HEK293 (cell line): ENCODE results near the gene ILKAP.

ENCODE experiments used
- CTCF ChIA-PET: fragments of 350-600 bp; formaldehyde crosslinking; extraction: SDS; loops from one replicate; lab custom pipeline; 2021; ENCODE audit warnings: antibody characterized with exemption; lab: Yijun Ruan, JAX
- POLR2A ChIA-PET: fragments of 300-600 bp; formaldehyde crosslinking; extraction: SDS; loops from one replicate; lab custom pipeline; 2020; ENCODE audit warnings: antibody characterized with exemption, inconsistent platforms; lab: Yijun Ruan, JAX
- H3K27ac ChIP-seq: fragments of 200-500 bp; sonication (Bioruptor generic); 2 replicates; pipeline ENCODE4 v1.5.1; 2014; ENCODE audit warnings: low read depth, low read length, control low read depth, inconsistent platforms; ENCODE audit errors: extremely low read depth
- H3K36me3 ChIP-seq, 2 experiments: fragments of 200-500 bp in 1 of 2; sonication (Bioruptor generic) in 1 of 2; 1 replicate in 1 of 2; 2 replicates in 1 of 2; pipeline ENCODE4 v1.5.1; 2014 to 2017; ENCODE audit warnings: inconsistent platforms in 2 of 2, low read length in 2 of 2; ENCODE audit not compliant: control insufficient read depth in 2 of 2, insufficient read depth in 1 of 2
- H3K4me1 ChIP-seq: fragments of 200-500 bp; sonication (Bioruptor generic); 2 replicates; pipeline ENCODE4 v1.5.1; 2014; ENCODE audit warnings: mild to moderate bottlenecking, low read length, inconsistent platforms; ENCODE audit not compliant: control insufficient read depth, insufficient read depth
- H3K4me3 ChIP-seq: 2 replicates; pipeline ENCODE4 v1.5.1; 2011; ENCODE audit warnings: low read depth, mild to moderate bottlenecking, control low read depth, low read length, moderate library complexity
- H3K9me3 ChIP-seq: fragments of 200-500 bp; sonication (Bioruptor generic); 2 replicates; pipeline ENCODE4 v1.5.1; 2014; ENCODE audit warnings: low read depth, low read length, inconsistent platforms; ENCODE audit not compliant: control insufficient read depth, insufficient read depth
- BCL11B ChIP-seq: fragments of 450-650 bp; formaldehyde crosslinking; IDR thresholded peaks from 2 replicates; pipeline ENCODE4 v1.5.1; 2016; ENCODE audit warnings: low read depth, missing biosample characterization, missing genetic modification characterization
- KLF16 ChIP-seq: fragments of 450-650 bp; formaldehyde crosslinking; IDR thresholded peaks from 2 replicates; pipeline ENCODE4 v1.5.1; 2017; ENCODE audit warnings: missing biosample characterization, missing genetic modification characterization
- ZFHX2 ChIP-seq: fragments of 450-650 bp; formaldehyde crosslinking; conservative IDR thresholded peaks from 2 replicates; pipeline ENCODE4 v1.5.1; 2016; ENCODE audit warnings: missing biosample characterization, missing genetic modification characterization
- ZNF155 ChIP-seq: fragments of 450-650 bp; formaldehyde crosslinking; IDR thresholded peaks from 2 replicates; pipeline ENCODE4 v1.5.1; 2016; ENCODE audit warnings: missing biosample characterization, missing genetic modification characterization
- ZNF174 ChIP-seq: fragments of 450-650 bp; formaldehyde crosslinking; IDR thresholded peaks from 2 replicates; pipeline ENCODE4 v1.5.0; 2017; ENCODE audit warnings: missing biosample characterization, mild to moderate bottlenecking, missing genetic modification characterization
- ZNF391 ChIP-seq: fragments of 450-650 bp; formaldehyde crosslinking; IDR thresholded peaks from 2 replicates; pipeline ENCODE4 v1.5.1; 2016; ENCODE audit warnings: low read depth, missing biosample characterization, missing genetic modification characterization, borderline replicate concordance
- ZNF423 ChIP-seq: fragments of 450-650 bp; formaldehyde crosslinking; IDR thresholded peaks from 2 replicates; pipeline ENCODE4 v1.5.1; 2016; ENCODE audit warnings: missing biosample characterization, missing genetic modification characterization
- ZNF48 ChIP-seq: fragments of 450-650 bp; formaldehyde crosslinking; IDR thresholded peaks from 2 replicates; pipeline ENCODE4 v1.5.1; 2016; ENCODE audit warnings: missing biosample characterization, missing genetic modification characterization
- ZNF658 ChIP-seq: fragments of 450-650 bp; formaldehyde crosslinking; IDR thresholded peaks from 2 replicates; pipeline ENCODE4; 2016; ENCODE audit warnings: missing biosample characterization, missing genetic modification characterization
- ZNF670 ChIP-seq: fragments of 450-650 bp; formaldehyde crosslinking; IDR thresholded peaks from 2 replicates; pipeline ENCODE4 v1.5.1; 2016; ENCODE audit warnings: missing biosample characterization, missing genetic modification characterization, low read depth
- ZNF704 ChIP-seq: fragments of 450-650 bp; formaldehyde crosslinking; IDR thresholded peaks from 2 replicates; pipeline ENCODE4 v1.5.1; 2016; ENCODE audit warnings: missing biosample characterization, missing genetic modification characterization
- ZNF843 ChIP-seq: fragments of 450-650 bp; formaldehyde crosslinking; IDR thresholded peaks from 2 replicates; pipeline ENCODE4 v1.5.1; 2016; ENCODE audit warnings: missing biosample characterization, missing genetic modification characterization
- ZSCAN16 ChIP-seq: fragments of 450-650 bp; formaldehyde crosslinking; IDR thresholded peaks from 2 replicates; pipeline ENCODE4 v1.5.1; 2016; ENCODE audit warnings: missing biosample characterization, missing genetic modification characterization
- TF ChIP-seq, protein P1 (sequence below): fragments of 450-650 bp; formaldehyde crosslinking; IDR thresholded peaks from 2 replicates; pipeline ENCODE4 v1.5.1; 2016; ENCODE audit warnings: missing biosample characterization, missing genetic modification characterization
- TF ChIP-seq, protein P2 (sequence below): fragments of 450-650 bp; formaldehyde crosslinking; IDR thresholded peaks from 2 replicates; pipeline ENCODE4 v1.5.1; 2016; ENCODE audit warnings: missing biosample characterization, missing genetic modification characterization

ILKAP gene

GRCh38 chr2:238140040-238140439 is 63.5 kb downstream of the ILKAP start:
- ChIA-PET POLR2A (no interaction called here), CTCF (interaction anchor here (1.0 kb wide), 1 partner anchor 285 kb away, joined by 3 read pairs; no protein-coding TSS in a partner anchor)
- no peak for TF ChIP-seq ZNF174
- TF ChIP-seq ZNF704 (tag by site-specific recombination), result no peak
- TF ChIP-seq, protein P1, sequence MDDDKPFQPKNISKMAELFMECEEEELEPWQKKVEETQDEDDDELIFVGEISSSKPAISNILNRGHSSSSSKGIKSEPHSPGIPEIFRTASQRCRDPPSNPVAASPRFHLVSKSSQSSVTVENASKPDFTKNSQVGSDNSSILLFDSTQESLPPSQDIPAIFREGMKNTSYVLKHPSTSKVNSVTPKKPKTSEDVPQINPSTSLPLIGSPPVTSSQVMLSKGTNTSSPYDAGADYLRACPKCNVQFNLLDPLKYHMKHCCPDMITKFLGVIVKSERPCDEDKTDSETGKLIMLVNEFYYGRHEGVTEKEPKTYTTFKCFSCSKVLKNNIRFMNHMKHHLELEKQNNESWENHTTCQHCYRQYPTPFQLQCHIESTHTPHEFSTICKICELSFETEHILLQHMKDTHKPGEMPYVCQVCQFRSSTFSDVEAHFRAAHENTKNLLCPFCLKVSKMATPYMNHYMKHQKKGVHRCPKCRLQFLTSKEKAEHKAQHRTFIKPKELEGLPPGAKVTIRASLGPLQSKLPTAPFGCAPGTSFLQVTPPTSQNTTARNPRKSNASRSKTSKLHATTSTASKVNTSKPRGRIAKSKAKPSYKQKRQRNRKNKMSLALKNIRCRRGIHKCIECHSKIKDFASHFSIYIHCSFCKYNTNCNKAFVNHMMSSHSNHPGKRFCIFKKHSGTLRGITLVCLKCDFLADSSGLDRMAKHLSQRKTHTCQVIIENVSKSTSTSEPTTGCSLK (tag by site-specific recombination), result no peak
- TF ChIP-seq ZFHX2, result no peak
- no peak for TF ChIP-seq ZSCAN16 (tag by site-specific recombination)
- TF ChIP-seq ZNF391 (tag by site-specific recombination), result no peak
- no peak for TF ChIP-seq ZNF155 (tag by site-specific recombination)
- TF ChIP-seq KLF16, result no peak
- no peak for TF ChIP-seq BCL11B (tag by site-specific recombination)

DNA sequence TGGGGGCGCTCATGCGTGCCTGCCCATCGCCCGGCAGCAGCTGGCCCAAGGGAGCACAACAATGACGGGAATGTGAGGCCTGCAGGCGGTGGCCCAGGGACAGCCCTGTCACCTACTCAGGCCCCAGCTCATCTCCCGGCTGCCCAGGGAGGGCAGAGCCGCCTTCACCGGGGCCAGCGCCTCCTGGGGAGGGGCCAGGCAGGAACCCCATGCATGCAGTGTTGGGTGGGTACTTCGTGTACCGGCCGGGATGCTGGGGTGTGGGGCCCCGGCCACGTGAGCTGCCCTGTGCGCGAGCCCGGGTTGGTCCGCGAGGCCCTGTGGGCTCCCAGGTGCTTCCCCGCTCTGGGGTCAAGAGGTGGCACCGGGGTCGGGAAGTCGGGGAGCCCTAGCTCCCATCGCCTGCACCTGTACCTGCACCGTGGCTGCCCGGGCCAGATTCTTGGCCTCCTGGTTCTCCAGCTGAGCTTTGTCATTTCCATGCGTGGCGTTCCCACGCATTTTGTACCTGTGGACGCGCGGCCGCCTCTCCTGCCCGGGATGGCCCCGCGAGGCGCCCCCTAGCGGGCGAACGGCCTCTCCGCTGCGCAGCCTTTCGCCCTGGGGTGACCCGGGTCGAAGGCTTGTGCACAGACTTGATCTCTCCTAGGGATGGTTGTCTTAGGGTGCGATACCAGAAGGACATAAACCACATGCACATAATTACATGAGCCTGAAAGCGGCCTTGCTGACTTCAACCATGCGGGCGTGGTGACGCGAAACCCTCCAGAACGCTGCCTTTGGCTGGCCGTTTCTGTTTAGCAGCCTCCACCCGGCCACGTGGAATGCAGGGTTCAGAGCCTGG is 64.1 kb downstream of the ILKAP start:
- ChIA-PET CTCF (interaction anchor here (0.7 to 1.0 kb wide), 2 partner anchors 79 to 284 kb away, joined by 3 read pairs; no protein-coding TSS in a partner anchor), POLR2A (no interaction called here)
- Histone ChIP-seq H3K27ac (no peak overlapping the region), H3K9me3 (no peaks in the 10 kb centered on the region), H3K4me3 (no peak overlapping the region), H3K36me3 (no peaks in the 10 kb centered on the region), H3K4me1 (no peaks in the 10 kb centered on the region)
- no peak for TF ChIP-seq ZNF48 (tag by site-specific recombination)
- no peak for TF ChIP-seq ZNF670 (tag by site-specific recombination)
- no peak for TF ChIP-seq ZNF843
- TF ChIP-seq ZNF658 (tag by site-specific recombination), result no peak
- TF ChIP-seq, protein P2, sequence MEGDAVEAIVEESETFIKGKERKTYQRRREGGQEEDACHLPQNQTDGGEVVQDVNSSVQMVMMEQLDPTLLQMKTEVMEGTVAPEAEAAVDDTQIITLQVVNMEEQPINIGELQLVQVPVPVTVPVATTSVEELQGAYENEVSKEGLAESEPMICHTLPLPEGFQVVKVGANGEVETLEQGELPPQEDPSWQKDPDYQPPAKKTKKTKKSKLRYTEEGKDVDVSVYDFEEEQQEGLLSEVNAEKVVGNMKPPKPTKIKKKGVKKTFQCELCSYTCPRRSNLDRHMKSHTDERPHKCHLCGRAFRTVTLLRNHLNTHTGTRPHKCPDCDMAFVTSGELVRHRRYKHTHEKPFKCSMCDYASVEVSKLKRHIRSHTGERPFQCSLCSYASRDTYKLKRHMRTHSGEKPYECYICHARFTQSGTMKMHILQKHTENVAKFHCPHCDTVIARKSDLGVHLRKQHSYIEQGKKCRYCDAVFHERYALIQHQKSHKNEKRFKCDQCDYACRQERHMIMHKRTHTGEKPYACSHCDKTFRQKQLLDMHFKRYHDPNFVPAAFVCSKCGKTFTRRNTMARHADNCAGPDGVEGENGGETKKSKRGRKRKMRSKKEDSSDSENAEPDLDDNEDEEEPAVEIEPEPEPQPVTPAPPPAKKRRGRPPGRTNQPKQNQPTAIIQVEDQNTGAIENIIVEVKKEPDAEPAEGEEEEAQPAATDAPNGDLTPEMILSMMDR (tag by site-specific recombination), result no peak
- peak; percentile 42; the same call in 1 of the 2 replicates for TF ChIP-seq ZNF423 (tag by site-specific recombination)

More at GRCh38 chr2:238140040-238140439, 63.5 kb downstream of the ILKAP start:
- H3K4me1 ChIP-seq, result no peaks in the 10 kb centered on the region
- no peaks in the 10 kb centered on the region for H3K36me3 ChIP-seq
- no peak overlapping the region for H3K27ac ChIP-seq
- H3K4me3 ChIP-seq, result no peak overlapping the region
- H3K9me3 ChIP-seq, result no peaks in the 10 kb centered on the region
